GM12873 (cell line): ENCODE results near the gene P2RX5.

Source experiments
- CTCF ChIP-seq: IDR thresholded peaks from 2 replicates; pipeline ENCODE4 v1.5.1; 2012; ENCODE audit warnings: low read depth, mild to moderate bottlenecking, moderate library complexity, low read length, control low read depth; ENCODE audit not compliant: insufficient read depth; ENCODE audit errors: missing control alignments

Gene P2RX5

GRCh38 chr17:3695723-3696411 is at the start of gene P2RX5:
Gene P2RX5 (minus strand): TSS chr17:3696155. CDS start chr17:3696005, 150 bp downstream.
- no peak for TF ChIP-seq CTCF

- no peak for TF ChIP-seq CTCF
Measured at GRCh38 chr17:3745071-3745470, 49.1 kb upstream of the P2RX5 start.

GRCh38 chr17:3744014-3744413 is 48.1 kb upstream of the P2RX5 start:
- no peak for TF ChIP-seq CTCF

- no peak for TF ChIP-seq CTCF
Measured at GRCh38 chr17:3740611-3741073, 44.7 kb upstream of the P2RX5 start.

GRCh38 chr17:3739422-3740124 is 43.6 kb upstream of the P2RX5 start:
- no peak for TF ChIP-seq CTCF

GRCh38 chr17:3738562-3739295 is 42.8 kb upstream of the P2RX5 start:
- no peak for TF ChIP-seq CTCF

- TF ChIP-seq CTCF, result no peak
Measured at GRCh38 chr17:3735515-3735914, 39.6 kb upstream of the P2RX5 start.
